Upper lobe of left lung (tissue), 6 donors: ENCODE data around the gene SLC6A6. TPM values are rescaled to one million over a fixed set of nuclear protein-coding genes. Genes with fewer than 3 reads are reported as not detected.

Experiments used
- small RNA-seq, 4 donors: library from RNA; depleted of rRNA; stranded (forward); fragments of <200 nt; gene quantifications; one replicate each; pipeline ENCODE3, GENCODE V24; 2016
- total RNA-seq, 6 donors: library from RNA; depleted of rRNA in 4 of 6; stranded (reverse); fragments of >200 nt in 4 of 6; gene quantifications; one replicate each; pipeline versions ENCODE4 v1.1.0 to v1.2.1, GENCODE V29; 2016 to 2021
- donor health status: DM: no; HTN: no; CAD: no; lungs with moderate emphysema.
- donor health status: DM: no; HTN: yes; CAD: no; lungs with severe emphysema.

The SLC6A6 gene
- total RNA-seq, 6 donors from 2014 or later = 60.6 to 154 (median 92.8) TPM

Small RNAs within 50 kb of the gene (small RNA-seq; reads per million reads assigned to genes)
- 2.3 to 7.2 (median 3.0) reads per million in 4 donors for gene RNA5SP124
- 0 reads per million in 4 donors for gene RNU6-905P

Other genes with a start within 250 kb of the SLC6A6 start
- gene XPC, start 224.0 kb upstream of the SLC6A6 start, total RNA-seq = 10 to 100 TPM; 33.8 to 87.0 (median 46.6) TPM
- 10 to 100 TPM in 1 of 6 donors, 1 to 10 TPM in 5; 2.1 to 10.3 (median 8.6) TPM for gene LSM3, start 223.8 kb upstream of the SLC6A6 start, total RNA-seq
- gene GRIP2, start 137.7 kb downstream of the SLC6A6 start, total RNA-seq = 1 to 10 TPM in 1 of 6 donors, under 1 TPM in 5; 0.33 to 1.0 (median 0.59) TPM
- gene CCDC174, start 249.2 kb downstream of the SLC6A6 start, total RNA-seq = 10 to 100 TPM; 14.1 to 28.3 (median 21.8) TPM